ENCODE results near the gene SFTA2.
"Not testable (repeated sequence)": the region's sequence is repeated elsewhere in the genome, so short reads cannot be mapped to it uniquely, and the experiment has no call there.

SFTA2 gene

DNA sequence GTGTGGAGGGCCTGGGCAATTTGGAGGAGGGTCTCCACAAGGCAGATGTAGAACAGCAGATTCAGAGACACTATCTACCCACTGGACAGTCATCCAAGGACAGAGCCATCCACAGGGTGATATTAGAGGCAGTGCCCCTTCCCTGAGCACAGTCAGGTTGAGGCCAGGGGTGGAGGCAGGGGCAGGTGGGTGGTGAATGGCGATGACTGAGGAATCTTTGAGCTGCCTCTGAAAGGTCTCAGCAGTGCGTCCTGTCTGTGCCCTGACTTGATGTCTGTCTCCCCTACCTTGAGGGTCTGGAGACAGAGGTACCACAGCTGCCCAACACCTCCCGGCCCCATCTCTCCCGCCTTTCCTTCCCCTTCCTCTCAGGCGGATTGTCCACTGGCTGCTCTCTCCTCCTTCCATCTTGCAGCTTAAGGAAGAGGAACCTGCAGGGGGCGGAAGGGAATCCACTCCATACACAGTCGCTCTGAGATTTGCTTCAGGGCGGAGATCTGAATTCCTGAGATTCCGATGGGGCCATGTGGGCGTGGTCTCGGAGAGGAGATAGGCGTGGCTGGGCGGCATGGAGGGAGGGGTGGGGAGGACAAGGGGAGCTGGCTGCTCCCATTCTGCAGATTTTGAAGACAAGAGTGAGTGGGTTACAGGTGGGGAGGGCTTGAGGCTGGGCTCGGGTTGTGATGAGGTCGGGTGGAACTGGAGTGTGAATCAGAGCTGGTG is 10.5 kb upstream of the SFTA2 start:
- DNase-seq (ENCODE audit: low read depth in 2 of 2): no peak

DNA sequence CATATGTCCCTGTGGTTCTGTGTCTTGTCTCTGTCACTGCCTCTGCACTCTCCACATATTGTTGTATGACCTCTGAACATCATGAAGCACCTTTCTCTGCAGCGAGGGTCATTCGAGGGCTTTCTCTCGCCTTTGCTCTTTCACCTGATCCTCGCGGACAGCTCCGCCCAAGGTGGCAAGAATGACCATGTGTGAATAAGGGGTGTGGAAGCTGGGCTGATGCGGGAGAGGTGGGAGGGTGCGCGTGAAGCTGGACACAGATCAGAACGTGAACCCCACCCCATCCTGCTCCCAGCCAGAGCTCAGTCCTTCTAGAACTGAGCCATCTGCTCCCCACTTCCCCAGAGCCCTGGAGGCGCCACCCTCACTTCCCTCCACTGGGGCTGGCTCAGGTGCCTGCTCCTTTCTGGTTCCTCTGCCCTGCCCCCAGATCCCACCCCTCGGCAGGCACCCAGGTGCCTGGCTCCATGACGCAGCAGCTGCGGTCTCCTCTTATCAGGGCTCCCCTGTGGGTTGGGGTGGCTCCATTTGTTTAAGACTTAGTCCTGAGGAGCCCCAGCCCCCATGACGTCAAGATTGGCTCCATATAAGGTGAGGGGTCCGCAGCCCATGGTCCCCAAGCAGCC is 8.5 kb upstream of the SFTA2 start, which contains the start of gene MUCL3:
Gene MUCL3, plus strand, starts transcription at position 613 of the 626 bp plus-strand sequence. CDS start 27 bp downstream, outside the sequence.
- no peak for DNase-seq (ENCODE audit: low read depth in 2 of 2)

DNA sequence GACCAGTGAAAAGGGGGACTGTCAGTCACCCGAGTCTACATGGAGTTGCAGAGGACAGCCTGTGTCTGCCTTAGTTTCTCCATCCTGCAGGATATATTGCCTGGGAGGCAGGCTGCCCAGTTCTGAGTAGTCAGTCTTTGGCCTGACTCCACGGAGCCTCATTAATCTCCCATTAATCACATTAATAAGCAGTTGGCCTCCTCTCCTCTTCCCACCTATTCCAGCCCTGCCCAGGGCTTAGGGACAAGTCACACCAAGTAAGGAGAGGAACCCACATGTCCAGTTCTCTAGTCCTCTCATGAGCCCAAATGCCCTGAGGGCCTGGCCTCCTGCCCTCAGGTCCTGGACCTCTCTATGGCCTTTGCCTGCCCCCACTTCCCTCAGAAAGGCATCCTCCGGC is 7.5 kb upstream of the SFTA2 start:
- DNase-seq (ENCODE audit: low read depth in 2 of 2): no peak

DNA sequence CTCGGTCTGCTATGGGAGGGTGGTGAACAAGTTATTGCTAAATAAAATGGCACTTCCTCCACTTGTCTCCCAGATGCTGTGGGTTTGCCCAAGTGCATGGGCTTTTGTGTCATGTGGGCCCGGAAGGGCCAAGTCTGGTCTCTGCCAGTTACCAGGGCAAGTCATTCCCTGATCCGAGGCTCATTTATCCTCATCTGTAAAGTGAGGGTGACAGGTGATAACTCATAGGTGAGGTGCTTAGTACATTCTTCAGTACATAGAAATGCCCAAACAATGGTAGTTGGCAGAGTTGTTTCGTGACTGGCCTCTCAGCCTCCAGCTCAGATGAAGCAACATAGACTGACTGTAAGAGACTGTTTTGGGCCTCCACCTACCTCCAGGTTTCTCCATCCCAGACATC is 6.8 kb upstream of the SFTA2 start:
- no peak for DNase-seq (ENCODE audit: low read depth in 2 of 2)

DNA sequence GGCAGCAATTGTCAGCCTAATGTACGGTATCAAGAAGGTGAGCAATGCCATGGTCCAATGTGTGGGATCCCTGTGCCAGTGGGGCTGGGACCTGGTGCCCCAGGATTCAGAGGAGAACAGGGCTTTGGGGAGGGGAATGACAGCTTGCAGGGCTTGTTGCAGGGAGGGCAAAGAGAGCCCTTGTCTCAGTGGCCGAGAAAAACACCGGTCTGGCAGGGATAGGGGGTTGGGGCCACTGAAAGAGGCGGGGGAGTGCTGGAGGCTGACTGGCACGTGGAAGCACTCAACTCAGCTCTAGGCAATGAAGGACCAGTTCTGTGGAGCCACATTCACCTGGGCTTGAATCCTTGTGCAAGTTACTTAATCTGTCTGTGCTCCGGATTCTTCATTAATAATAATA is 5.3 kb upstream of the SFTA2 start:
- DNase-seq (ENCODE audit: low read depth in 2 of 2): no peak

DNA sequence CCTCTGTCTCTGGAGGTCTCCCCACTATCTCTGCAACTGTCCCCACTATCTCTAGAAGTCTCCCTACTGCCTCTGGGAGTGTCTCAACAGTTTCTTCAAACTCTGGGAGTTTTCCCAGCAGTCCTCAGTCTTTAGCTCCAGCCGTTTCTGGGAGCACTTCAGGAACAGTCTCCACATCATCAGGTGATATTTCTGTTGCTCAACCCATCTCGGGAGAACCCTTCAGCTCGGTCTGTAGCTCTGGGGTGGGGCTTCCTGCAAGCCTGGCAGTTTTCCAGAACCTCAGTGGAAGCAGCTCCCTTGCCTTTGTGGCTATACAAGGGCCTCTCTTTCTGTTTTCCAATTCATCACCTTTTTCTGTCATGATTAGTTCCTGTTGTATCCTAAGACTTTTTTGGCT is 3.0 kb upstream of the SFTA2 start:
- DNase-seq (ENCODE audit: low read depth in 2 of 2): no peak

DNA sequence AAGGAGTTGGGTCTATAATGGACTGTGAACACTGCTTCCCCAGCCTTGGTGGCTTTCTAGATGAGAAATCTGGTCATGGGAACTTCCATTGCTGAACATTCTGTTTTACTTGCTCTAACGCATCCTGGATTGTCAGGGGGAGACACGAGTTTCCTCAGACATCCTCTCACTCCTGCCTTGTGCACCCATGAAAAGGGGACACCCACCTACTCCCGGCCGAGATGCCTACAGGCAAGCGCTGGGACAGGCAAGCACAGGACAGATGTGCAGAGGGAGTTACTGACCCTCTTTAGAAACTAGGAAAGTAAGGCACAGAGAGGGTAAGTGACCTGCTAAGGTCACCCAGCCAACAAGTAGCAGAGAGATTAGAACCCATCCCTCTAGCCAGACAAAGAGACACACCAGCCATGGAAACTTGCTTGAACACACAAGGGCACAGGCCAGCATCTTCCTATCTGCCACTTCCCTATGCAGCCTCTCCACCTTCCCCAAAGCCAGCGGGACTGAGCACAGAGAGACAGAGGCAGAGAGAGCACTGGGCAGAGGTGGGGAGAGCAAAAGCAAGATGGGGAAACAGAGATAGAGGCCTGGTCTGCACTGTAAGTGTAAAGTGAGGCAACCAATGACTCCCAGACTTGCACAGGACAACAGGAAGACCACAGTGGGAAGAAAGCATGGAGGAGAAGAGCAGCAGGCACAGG is 845 bp upstream of the SFTA2 start:
- no peak for DNase-seq (ENCODE audit: low read depth in 2 of 2)

DNA sequence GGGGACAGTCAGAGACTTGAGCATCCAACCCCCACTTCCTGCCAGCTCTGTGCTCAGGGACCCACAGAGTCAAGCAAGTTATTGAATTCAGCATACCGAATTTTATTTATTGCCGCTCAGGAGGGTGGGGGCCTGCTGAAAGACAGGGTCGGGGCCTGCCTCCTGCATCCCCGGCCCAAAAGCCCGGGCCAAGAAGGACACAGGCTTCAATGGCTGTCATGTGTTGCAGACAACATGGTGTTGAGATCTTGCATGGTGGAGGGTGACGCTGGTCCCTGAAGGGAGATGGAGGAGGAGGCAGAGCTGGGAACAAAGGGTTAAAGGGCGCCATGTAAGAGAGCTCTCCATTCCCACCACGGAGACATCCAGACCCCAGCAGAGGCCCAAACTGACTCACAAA is 698 bp downstream of the SFTA2 start:
- no peak for DNase-seq (ENCODE audit: low read depth in 2 of 2)

DNA sequence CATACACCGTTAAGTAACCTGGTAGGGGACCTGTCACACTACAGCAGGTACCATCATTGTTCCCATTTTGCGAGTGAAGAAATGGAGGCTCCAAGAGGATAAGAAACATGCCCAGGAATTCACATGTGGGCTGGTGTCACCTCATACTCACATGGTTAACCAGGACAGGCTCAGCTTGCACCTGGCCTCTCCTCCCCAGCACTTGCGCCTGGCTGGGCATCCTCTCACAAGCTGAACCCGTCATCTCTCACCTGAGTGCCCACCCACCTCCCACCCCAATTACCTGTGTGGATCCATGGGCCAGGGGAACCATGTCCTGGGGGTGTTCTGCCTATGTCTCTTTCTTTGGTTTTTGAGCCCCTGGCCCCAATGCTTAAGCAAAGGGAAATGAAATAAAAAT is 1.5 kb downstream of the SFTA2 start:
- no peak for DNase-seq (ENCODE audit: low read depth in 2 of 2)

DNA sequence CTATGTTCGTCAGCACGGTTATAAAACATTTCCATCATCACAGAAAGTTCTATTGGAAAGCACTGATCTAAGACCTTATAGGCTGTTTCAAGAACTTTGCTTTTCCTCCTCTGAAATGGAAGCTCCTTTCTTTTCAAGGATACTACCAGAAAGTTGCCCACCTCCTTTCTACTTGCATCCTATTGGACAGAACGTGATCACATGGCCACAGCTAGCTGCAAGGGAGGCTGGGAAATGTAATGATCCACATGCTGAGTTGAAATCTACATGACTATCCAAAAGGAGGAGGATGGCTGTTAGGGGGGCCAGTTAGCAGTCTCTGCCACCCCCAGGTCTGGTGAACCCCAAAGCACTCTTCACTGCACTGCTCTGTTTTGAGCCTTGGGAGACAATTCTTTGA is 3.3 kb downstream of the SFTA2 start:
- no peak for DNase-seq (ENCODE audit: low read depth in 2 of 2)

DNA sequence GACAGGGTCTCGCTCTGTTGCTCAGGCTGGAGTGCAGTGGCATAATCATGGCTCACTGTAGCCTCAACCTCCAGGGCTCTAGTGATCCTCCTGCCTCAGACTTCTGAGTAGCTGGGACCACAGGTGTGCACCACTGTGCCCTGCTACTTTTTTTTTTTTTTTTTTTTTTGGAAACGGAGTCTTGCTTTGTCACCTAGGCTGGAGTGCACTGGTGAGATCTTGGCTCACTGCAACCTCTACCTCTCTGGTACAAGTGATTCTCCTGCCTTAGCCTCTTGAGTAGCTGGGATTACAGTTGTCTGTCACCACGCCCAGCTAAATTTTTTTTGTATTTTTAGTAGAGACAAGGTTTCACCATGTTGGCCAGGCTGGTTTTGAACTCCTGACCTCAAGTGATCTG is 4.9 kb downstream of the SFTA2 start:
- DNase-seq (ENCODE audit: low read depth in 2 of 2): not testable (repeated sequence)

DNA sequence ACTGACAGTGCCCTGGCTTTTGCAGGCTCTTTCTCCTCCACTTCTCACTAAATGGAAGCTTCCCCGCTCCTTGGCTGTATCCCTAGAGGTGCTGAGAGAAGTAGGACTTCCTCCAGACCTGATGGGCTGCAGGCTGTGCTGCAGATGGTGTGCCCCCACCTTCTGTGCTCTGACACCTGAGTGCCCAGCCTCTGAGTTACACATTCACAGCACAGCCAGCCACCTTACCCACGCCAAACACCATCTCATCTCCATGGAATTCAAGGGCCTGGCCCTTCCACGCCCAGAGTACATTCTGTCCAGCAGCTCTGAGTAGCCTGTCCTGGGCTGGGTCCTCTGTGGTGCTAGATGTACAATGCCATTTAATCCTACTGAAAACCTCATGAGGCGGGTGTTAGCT is 5.3 kb downstream of the SFTA2 start:
- DNase-seq (ENCODE audit: low read depth in 2 of 2): no peak

DNA sequence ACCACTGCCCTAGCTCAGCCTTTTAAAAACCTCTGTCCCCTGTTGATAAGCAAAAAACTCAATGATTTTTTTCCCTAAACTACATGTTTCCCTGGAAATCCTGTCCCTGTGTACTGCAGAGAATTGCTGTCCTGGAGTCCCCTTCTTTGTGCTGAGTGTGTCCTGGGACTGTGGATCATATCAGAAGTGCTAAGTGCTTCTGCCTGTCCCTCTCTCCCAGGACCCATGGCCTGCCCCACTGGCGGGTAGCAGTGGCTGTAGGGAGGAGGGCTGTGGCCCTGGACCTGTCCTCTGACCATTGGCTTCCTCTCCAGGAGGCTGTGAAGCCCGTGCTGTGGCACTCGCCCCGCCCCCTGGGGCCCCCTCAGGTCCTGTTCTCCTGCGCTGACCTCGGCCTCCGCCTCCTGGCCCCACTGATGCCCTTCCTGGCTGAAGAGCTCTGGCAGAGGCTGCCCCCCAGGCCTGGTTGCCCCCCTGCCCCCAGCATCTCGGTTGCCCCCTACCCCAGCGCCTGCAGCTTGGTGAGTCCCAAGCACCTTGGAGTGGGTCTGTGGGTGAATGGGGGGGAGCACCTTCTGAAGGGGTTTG is 7.8 kb downstream of the SFTA2 start:
- DNase-seq (ENCODE audit: low read depth in 2 of 2): not testable (repeated sequence)

DNA sequence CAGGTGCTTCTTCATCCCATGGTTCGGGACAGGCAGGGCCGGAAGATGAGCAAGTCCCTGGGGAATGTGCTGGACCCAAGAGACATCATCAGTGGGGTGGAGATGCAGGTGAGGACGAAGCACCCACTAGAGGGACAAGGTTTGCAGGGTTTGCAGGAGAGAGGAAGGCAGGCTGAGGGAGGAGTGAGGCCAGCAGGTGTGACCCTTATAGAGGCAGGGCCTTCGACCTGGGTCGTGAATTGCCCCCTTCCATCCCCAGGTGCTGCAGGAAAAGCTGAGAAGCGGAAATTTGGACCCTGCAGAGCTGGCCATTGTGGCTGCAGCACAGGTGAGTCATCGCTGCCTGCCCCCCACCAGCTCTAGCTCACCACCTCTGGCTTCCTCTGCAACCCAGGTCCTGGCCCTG is 9.5 kb downstream of the SFTA2 start:
- DNase-seq (ENCODE audit: low read depth in 2 of 2): no peak

DNA sequence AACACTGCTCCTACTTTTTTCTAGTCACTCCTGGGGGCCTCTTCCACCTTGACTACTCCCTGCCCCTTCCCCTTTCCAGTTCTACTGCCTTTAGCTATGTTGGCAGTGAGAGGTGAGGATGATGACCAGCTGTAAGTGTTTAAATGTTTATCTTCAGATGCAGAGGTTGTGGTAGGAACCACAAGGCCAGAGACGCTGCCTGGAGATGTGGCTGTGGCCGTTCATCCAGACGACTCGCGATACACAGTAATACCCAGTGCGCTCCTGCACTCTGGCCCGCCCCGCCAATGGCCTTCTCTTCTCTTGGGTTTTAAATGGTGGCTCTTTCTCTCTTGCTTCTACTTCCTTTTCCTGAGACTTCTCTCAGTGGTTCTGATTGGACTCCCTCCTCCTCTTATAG is 13.3 kb downstream of the SFTA2 start:
- DNase-seq (ENCODE audit: low read depth in 2 of 2): no peak

DNA sequence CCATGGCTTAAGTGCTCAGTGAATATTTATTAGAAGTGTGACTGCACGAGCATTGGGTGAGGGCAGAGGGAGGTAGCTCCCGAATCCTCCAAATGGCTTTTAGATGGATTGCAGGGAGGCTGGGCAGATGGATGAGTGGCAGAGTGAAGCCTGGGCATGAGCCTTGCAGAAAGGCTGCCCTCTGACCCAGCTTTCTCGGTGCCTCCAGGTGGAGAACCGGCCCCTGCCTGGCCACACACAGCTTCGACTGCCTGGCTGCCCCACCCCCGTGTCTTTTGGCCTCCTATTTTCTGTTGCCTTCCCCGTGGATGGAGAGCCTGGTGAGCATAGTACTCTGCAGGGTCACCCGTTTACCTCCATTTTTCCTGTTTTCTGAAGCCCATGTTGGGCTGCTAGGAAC is 14.5 kb downstream of the SFTA2 start:
- DNase-seq (ENCODE audit: low read depth in 2 of 2): no peak

DNA sequence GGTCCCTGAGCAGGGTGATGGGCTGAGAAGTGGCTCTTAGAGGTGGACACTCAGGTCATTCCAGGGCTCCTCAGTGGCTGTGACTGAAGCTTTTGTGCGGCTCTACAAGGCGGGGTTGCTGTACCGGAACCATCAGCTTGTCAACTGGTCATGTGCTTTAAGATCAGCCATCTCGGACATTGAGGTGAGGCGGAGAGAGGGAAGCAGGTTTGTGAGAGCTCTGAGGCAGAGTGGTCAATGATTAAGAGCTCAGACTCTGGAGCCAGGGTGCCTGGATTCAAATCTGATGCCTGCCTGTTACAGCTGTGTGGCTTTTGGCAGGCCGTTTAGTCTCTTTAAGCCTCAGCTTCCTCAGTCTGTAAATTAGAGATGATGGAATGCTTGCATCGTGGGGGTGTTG is 14.9 kb downstream of the SFTA2 start:
- DNase-seq (ENCODE audit: low read depth in 2 of 2): no peak

DNA sequence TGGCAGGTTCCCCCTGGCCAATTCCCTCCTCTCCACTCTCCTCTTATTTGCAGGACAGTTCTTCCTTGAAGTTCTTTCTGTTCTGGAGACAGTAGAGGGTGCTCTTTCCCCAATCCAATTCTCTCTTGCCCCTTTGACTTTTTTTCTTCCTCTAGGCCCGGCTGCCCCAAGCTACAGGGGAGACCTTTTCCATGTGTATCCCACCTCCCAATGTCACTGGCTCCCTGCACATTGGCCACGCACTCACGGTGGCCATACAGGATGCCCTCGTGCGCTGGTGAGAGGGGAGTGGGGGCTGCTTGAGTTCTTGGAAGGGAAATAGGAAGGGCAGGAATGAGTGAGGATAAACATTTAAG is 16.4 kb downstream of the SFTA2 start:
- DNase-seq (ENCODE audit: low read depth in 2 of 2): no peak

DNA sequence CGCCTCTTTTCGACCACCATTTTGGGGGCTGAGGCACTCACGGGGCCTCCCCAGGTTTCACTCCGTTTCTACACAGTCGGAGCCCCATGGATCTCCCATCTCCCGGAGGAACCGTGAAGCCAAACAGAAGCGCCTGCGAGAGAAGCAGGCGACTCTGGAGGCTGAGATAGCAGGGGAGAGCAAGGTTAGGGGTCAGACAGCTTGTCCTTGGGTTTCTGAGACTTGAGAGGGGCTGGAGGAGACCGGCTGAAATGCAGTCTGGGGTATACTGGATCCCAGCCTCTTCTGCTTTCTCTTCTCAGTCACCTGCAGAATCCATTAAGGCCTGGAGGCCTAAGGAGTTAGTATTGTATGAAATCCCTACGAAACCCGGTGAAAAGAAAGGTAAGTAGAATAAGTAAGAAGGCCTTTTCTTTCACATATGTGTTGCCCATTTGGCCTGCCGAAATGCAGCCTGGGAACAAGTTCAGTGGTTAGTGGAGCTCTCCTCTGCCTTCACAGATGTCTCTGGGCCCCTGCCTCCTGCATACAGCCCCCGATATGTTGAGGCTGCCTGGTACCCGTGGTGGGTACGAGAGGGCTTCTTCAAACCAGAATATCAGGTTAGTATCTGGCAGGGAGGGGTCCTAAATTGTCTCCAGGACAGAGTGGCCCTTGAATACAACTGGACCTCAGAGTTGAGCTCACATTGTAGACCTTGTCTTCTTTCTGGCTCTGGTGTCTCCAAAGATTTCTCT is 16.9 kb downstream of the SFTA2 start:
- no peak for DNase-seq (ENCODE audit: low read depth in 2 of 2)

DNA sequence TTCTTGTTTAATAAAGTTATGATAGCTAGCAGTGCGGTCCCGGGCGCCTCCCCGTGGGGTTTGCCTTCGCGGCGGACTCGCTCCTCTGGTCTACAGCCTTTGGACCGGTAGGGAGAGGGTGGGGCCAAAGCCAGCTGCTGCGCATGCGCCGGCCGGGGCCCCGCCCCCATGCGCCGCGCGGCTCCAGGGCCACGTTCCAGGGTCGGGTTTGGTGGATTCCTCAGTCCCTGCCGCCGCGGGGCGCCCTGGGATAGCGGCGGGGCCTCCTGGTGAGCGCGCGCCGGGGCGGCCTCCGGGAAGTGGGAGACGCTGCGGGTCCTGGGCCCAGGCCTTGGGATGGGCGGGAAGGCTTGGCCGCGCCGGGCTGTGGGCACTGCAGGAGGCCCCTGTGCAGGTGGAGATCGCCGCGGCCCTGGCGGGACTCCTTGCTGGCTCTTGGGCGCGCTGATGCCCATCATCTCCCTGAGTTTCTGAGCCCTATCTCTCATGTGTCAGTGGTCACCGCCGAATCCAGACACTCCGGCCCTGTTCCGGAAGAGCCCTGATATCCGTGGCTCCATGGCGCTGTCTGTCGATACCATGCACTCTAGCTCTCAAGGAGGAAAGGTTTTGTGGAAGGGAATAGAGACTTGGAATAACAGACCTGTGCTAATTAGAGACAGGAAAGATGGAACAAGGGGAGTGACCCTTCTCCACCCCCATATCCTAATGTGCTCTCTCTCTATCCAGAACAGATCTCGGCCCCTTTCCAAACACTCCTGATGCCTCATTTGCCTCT is 17.7 kb downstream of the SFTA2 start, which contains the start of gene VARS2:
Gene VARS2, plus strand, starts transcription at position 163 of the 778 bp plus-strand sequence. Its CDS starts 599 bp downstream, at position 762.
- peak; percentile 70 to 74 for DNase-seq (ENCODE audit: low read depth in 2 of 2)

DNA sequence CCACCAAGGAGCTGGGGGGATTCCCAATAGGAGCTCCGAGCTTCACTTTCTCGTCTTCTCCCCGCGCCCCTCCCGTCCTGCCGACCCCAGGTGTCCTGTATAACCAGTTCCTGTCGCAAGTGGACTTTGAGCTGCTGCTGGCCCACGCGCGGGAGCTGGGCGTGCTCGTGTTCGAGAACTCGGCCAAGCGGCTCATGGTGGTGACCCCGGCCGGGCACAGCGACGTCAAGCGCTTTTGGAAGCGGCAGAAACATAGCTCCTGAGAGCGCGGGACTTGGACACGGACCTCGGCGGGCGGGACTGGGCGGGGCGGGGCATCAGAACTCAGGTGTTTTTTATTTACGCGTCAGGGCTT is 18.3 kb downstream of the SFTA2 start:
- no peak for DNase-seq (ENCODE audit: low read depth in 2 of 2)
